Liver (tissue), 9 donors: ENCODE measurements around the gene AAK1. TPM values are rescaled to one million over a fixed set of nuclear protein-coding genes. Genes with fewer than 3 reads are reported as not detected.

Source experiments
- DNase-seq: peaks from one replicate; pipeline ENCODE4 v3.0.0-alpha.2; 2017; ENCODE audit warnings: low spot score
- H3K27ac ChIP-seq, 2 donors: one replicate each; pipeline ENCODE4 v1.7.0; 2013; ENCODE audit warnings: inconsistent platforms in 2 of 2, low read length in 2 of 2, control low read depth in 1 of 2, low read depth in 1 of 2, mild to moderate bottlenecking in 1 of 2
- H3K27me3 ChIP-seq, 4 donors: one replicate each; pipeline versions ENCODE4 v1.6.1 to v1.7.0; 2013; ENCODE audit warnings: low read length in 3 of 4, inconsistent platforms in 1 of 4, mild to moderate bottlenecking in 1 of 4, moderate library complexity in 1 of 4; ENCODE audit not compliant: control insufficient read depth in 4 of 4, insufficient read depth in 4 of 4
- H3K36me3 ChIP-seq, 4 donors: one replicate each; pipeline versions ENCODE4 v1.6.1 to v1.7.0; 2013; ENCODE audit warnings: low read length in 3 of 4, mild to moderate bottlenecking in 3 of 4, low read depth in 1 of 4, moderate library complexity in 1 of 4; ENCODE audit not compliant: control insufficient read depth in 4 of 4, insufficient read depth in 3 of 4
- H3K4me1 ChIP-seq, 4 donors: one replicate each; pipeline versions ENCODE4 v1.6.1 to v1.7.0; 2013; ENCODE audit warnings: low read length in 3 of 4, mild to moderate bottlenecking in 3 of 4, moderate library complexity in 1 of 4; ENCODE audit not compliant: control insufficient read depth in 4 of 4, insufficient read depth in 4 of 4
- H3K4me3 ChIP-seq, 3 donors: one replicate each; pipeline versions ENCODE4 v1.6.1 to v1.7.0; 2013; ENCODE audit warnings: low read length in 3 of 3, control low read depth in 1 of 3, low read depth in 1 of 3, mild to moderate bottlenecking in 1 of 3
- H3K9ac ChIP-seq, 2 donors: one replicate each; pipeline ENCODE4 v1.7.0; 2013; ENCODE audit warnings: low read length in 2 of 2, mild to moderate bottlenecking in 2 of 2, moderate library complexity in 2 of 2, control low read depth in 1 of 2, low read depth in 1 of 2
- H3K9me3 ChIP-seq, 4 donors: one replicate each; pipeline versions ENCODE4 v1.6.1 to v1.7.0; 2013; ENCODE audit warnings: low read length in 3 of 4; ENCODE audit not compliant: control insufficient read depth in 4 of 4
- ATF3 ChIP-seq: IDR thresholded peaks from 2 replicates; pipeline ENCODE4 v1.6.1; 2016; ENCODE audit warnings: antibody characterized with exemption
- CTCF ChIP-seq: fragments of 150-350 bp; IDR thresholded peaks from 2 replicates; pipeline ENCODE4 v1.5.1; 2017; ENCODE audit warnings: improper control_type of control experiment, low read depth, low read length; ENCODE audit not compliant: missing input control
- EGR1 ChIP-seq, 2 donors: IDR thresholded peaks; 2 replicates each; pipeline ENCODE4 v1.6.1; 2016 to 2018; ENCODE audit warnings: antibody characterized with exemption in 2 of 2, low read depth in 2 of 2
- FOXA2 ChIP-seq: IDR thresholded peaks from 2 replicates; pipeline ENCODE4 v1.6.1; 2016; ENCODE audit warnings: antibody characterized with exemption
- GABPA ChIP-seq, 2 donors: IDR thresholded peaks in 1 of 2; conservative IDR thresholded peaks in 1 of 2; 2 replicates each; pipeline ENCODE4 v1.6.1; 2016; ENCODE audit warnings: antibody characterized with exemption in 2 of 2, mild to moderate bottlenecking in 1 of 2, moderate library complexity in 1 of 2
- HNF4A ChIP-seq, 2 donors: conservative IDR thresholded peaks; 2 replicates each; pipeline ENCODE4 v1.6.1; 2016; ENCODE audit warnings: antibody characterized with exemption in 2 of 2, mild to moderate bottlenecking in 2 of 2
- HNF4G ChIP-seq: IDR thresholded peaks from 2 replicates; pipeline ENCODE4 v1.6.1; 2016; ENCODE audit warnings: antibody characterized with exemption
- JUND ChIP-seq, 2 donors: IDR thresholded peaks; 2 replicates each; pipeline ENCODE4 v1.6.1; 2016; ENCODE audit warnings: antibody characterized with exemption in 2 of 2
- MAX ChIP-seq: IDR thresholded peaks from 2 replicates; pipeline ENCODE4 v1.6.1; 2016; ENCODE audit warnings: antibody characterized with exemption
- RXRA ChIP-seq, 2 donors: IDR thresholded peaks; 2 replicates each; pipeline ENCODE4 v1.6.1; 2017 to 2018; ENCODE audit warnings: antibody characterized with exemption in 2 of 2, mild to moderate bottlenecking in 1 of 2
- TAF1 ChIP-seq: conservative IDR thresholded peaks from 2 replicates; pipeline ENCODE4 v1.6.1; 2016; ENCODE audit warnings: antibody characterized with exemption, mild to moderate bottlenecking
- YY1 ChIP-seq: IDR thresholded peaks from 2 replicates; pipeline ENCODE4 v1.6.1; 2016; ENCODE audit warnings: antibody characterized with exemption, mild to moderate bottlenecking
- WGBS: extraction: QIAGEN DNeasy Blood & Tissue Kit; methylation state at CpG from one replicate; pipeline ENCODE4 v1.1.7; 2013; 5-methylcytosine and 5-hydroxymethylcytosine counted together
- polyA plus RNA-seq, 2 donors: library from polyadenylated mRNA; stranded (reverse) in 1 of 2; unstranded in 1 of 2; fragments of 200-250 nt in 1 of 2; fragments of >200 nt in 1 of 2; fragmentation: Nextera tagmentation in 1 of 2; extraction: Ambion mirVana in 1 of 2; gene quantifications; one replicate each; pipeline versions ENCODE4 v1.2.1 to v1.2.3, GENCODE V29; 2013 to 2015
- total RNA-seq, 2 donors: library from RNA; depleted of rRNA; stranded (reverse); fragments of >200 nt; gene quantifications; one replicate each; pipeline ENCODE4 v1.2.3, GENCODE V29; 2014
- TF ChIP-seq, protein P1 (sequence below): IDR thresholded peaks from 2 replicates; pipeline ENCODE4 v1.6.1; 2016; ENCODE audit warnings: antibody characterized with exemption
- donor health status: healthy.
- donor health status: healthy.
- donor health status: healthy.
- donor health status: healthy.
- donor health status: healthy.

Gene AAK1
- total and polyA plus RNA-seq, 4 donors = 3.9 to 14.3 (median 11.3) TPM

DNA sequence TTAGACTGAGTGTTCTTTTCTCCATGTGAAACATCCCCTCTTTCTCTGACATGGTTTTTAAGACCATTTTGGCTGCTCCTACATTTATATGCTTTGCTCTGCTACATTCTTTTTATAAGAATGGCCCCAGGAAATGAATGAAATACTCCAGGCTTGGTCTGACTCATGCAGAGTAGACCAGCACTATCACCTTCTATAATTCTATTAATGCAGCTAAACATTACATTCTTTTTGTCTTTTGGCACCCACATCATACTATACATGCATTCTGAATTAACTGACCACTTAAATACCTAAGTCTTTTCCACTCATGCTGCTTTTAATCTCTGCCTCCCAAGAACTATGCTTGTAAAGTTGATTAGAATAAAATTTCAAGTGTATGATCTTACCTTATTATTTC lies 94.1 kb downstream of the AAK1 start:
- Histone ChIP-seq H3K4me3 (no peak overlapping the region), H3K27ac (no peak overlapping the region), H3K27me3 (no peaks in the 10 kb centered on the region), H3K36me3 (peaks cover 0 to 3% (median 0%) of the 10 kb centered on the region in 4 donors), H3K9me3 (no peaks in the 10 kb centered on the region), H3K9ac (no peak overlapping the region), H3K4me1 (peaks cover 0 to 2% (median 0%) of the 10 kb centered on the region in 4 donors)
- DNase-seq = no peak
- TF ChIP-seq, protein P1, sequence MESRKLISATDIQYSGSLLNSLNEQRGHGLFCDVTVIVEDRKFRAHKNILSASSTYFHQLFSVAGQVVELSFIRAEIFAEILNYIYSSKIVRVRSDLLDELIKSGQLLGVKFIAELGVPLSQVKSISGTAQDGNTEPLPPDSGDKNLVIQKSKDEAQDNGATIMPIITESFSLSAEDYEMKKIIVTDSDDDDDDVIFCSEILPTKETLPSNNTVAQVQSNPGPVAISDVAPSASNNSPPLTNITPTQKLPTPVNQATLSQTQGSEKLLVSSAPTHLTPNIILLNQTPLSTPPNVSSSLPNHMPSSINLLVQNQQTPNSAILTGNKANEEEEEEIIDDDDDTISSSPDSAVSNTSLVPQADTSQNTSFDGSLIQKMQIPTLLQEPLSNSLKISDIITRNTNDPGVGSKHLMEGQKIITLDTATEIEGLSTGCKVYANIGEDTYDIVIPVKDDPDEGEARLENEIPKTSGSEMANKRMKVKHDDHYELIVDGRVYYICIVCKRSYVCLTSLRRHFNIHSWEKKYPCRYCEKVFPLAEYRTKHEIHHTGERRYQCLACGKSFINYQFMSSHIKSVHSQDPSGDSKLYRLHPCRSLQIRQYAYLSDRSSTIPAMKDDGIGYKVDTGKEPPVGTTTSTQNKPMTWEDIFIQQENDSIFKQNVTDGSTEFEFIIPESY = no peak
- TF ChIP-seq HNF4G (no peak), YY1 (no peak), JUND (IDR thresholded peaks at IDR 0.05) (no peak)

- H3K9ac ChIP-seq = no peak overlapping the region
- no peak for DNase-seq
- TF ChIP-seq RXRA (IDR thresholded peaks at IDR 0.05) (no peak), ATF3 (no peak), CTCF (no peak), HNF4G (no peak), FOXA2 (no peak), JUND (IDR thresholded peaks at IDR 0.05) (no peak), GABPA (IDR thresholded peaks at IDR 0.05 in 1 of 2, conservative IDR thresholded peaks at IDR 0.05 in 1 of 2) (no peak)
- H3K36me3 ChIP-seq = peaks cover 0 to 2% (median 1%) of the 10 kb centered on the region in 4 donors
- H3K27ac ChIP-seq = no peak overlapping the region
- WGBS = 74% methylated on average over 2 of the region's 2 CpGs
- no peaks in the 10 kb centered on the region for H3K9me3 ChIP-seq
- H3K4me3 ChIP-seq = no peak overlapping the region
- H3K4me1 ChIP-seq = peaks cover 0 to 2% (median 0%) of the 10 kb centered on the region in 4 donors
- H3K27me3 ChIP-seq = no peaks in the 10 kb centered on the region
Measured at GRCh38 chr2:69547984-69548715, 95.4 kb downstream of the AAK1 start.

- no peaks in the 10 kb centered on the region for H3K27me3 ChIP-seq
- peaks cover 2 to 7% (median 4%) of the 10 kb centered on the region in 4 donors for H3K36me3 ChIP-seq
- peaks cover 0 to 2% (median 0%) of the 10 kb centered on the region in 4 donors for H3K4me1 ChIP-seq
- H3K27ac ChIP-seq = no peak overlapping the region
- WGBS = 94% methylated on average over 1 of the region's 1 CpG
- DNase-seq = no peak
- H3K9ac ChIP-seq = no peak overlapping the region
- H3K9me3 ChIP-seq = no peaks in the 10 kb centered on the region
- no peak for TF ChIP-seq EGR1 (IDR thresholded peaks at IDR 0.05; ENCODE audit: low read depth in 2 of 2)
- TF ChIP-seq HNF4G = no peak
- no peak for TF ChIP-seq TAF1
- TF ChIP-seq GABPA (IDR thresholded peaks at IDR 0.05 in 1 of 2, conservative IDR thresholded peaks at IDR 0.05 in 1 of 2) = no peak
- TF ChIP-seq HNF4A (conservative IDR thresholded peaks at IDR 0.05) = no peak
- no peak for TF ChIP-seq MAX
- H3K4me3 ChIP-seq = no peak overlapping the region
Measured at GRCh38 chr2:69546646-69547045, 96.9 kb downstream of the AAK1 start.
